HPDE6-E6E7 (cell line): ENCODE results near the gene NIN.

ENCODE experiments used
- DNase-seq: peaks from one replicate; pipeline ENCODE4 v3.0.0; 2011; ENCODE audit warnings: missing footprints; ENCODE audit errors: extremely low spot score

NIN gene

DNA sequence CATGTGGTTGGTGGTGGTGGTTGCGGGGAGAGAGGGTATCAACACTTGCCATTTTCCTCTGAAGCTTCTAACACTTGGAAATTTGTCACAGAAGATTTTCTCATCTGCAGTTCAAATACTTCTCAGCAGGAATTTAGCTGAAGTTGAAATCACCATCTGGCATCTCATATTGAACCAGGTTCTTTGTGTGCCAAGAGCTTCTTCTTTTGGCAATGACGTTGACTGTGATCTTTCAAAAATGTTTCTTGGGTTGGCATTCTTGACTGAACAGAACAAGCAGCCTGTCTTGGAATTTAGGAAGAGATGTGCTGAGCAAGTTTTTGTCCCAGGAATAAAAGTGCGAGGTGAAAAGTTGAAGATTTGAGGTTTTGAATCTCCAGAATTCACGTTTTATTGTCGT, 8.7 kb upstream of the NIN start:
- no peak for DNase-seq

DNA sequence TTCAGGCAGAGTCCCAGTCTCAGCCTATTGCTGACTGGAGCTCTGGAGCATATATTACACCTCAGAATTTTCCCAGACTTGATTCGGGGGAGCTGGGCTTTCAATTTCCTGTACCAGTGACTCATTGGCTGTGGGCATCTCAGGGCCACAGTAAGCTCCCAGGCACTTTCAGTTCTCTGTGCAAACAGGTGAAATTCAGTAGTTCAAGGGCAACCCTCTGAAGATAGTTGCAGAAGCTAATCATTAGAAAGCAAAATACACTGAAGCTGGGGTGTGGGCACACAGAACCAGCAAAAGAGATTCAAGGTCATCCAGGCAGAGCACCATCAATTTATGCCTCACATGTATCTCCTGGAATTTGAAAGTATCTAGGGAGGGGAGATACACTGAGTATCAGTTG, 8.1 kb upstream of the NIN start:
- DNase-seq, result no peak

DNA sequence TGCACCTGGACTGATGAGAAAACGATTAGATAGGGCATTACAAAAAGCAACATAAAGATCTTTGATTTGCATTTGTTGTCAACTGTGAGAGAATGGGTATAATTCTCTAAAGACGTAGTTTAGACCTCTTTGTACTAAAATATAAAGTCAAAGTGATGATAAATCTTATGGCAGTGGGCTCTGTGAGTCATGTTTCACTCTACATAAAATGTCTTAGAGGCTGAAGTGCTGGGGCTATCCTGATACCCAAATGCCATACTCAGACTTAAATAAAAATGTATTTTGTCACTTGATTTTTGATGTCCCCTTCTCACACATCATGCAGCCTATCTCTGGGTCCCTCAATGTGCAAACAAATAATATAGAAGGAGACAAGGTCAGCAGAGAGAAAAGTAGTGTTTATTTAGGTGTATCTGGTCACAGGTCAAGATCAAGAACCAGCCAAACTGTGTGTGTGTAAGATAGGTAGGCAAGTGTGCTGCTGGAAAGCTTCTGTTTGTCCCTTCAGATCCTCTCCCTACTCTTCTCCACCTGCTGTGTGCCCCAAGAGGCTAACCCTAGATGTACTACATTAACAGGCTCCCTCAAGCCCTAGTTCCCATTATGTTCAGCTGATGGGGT, 7.0 kb upstream of the NIN start:
- DNase-seq, result no peak

- DNase-seq, result no peak
Observed at GRCh38 chr14:50837271-50837670, 6.3 kb upstream of the NIN start.

- no peak for DNase-seq
Observed at GRCh38 chr14:50836515-50836914, 5.6 kb upstream of the NIN start.

DNA sequence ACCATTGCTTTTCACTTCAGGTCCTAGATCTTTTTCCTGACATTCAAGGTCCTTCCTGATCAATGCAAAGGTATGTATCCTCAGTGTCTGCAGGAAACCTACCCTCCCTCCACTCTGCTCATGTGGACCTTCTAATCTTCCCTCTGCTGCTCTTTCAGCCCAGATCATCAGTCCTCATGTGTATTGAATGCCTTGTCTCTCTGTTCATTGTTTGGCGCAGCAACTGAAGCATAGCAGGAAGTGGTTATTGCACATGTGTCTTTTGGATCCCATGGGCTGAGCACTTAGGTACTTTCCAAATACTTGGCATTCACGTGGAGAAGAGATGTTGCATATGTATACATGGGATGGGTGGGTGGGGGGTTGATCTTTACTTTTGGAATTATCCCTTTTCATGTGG, 4.3 kb upstream of the NIN start:
- DNase-seq, result no peak

DNA sequence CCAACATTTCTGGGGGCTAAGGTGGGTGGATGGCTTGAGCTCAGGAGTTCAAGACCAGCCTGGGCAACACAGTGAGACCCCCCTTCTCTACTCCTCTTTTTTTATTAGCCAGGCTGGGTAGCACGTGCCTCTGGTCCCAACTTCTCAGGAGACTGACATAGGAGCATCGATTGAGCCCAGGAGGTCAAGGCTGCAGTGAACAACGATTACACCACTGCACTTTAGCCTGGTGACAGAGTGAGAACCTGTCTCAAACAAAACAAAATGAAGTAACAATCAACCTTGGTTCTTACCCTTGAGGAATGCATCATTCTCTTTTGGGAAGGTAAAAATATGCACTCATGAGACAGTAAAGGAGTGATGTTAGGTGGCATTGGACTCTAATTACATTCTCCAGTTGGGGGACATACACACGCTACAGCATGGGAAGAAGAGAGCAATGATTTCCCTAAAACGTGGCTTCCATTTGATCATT, 3.9 kb upstream of the NIN start:
- DNase-seq, result no peak

- no peak for DNase-seq
Observed at GRCh38 chr14:50832935-50833630, 2.1 kb upstream of the NIN start.

DNA sequence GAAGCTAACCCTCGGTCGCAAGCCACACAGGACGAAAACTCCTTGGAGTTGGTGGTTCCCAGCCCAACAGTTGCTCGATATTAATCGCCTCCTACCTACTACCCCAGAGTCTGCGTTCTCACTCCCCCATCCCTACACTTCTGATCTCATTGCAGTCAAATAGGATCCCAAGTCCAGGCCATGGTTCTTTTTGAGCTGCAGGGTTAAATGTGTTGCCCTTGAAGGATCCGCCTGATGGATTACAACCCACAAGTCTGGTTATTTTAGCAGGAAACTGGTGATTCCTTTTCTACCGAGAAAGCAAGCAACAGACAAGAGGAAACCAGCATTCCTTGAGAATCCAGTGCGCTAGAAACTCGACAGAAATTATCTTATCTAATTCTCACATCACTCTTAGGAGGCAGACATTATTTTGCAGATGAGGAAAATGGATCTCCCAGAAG, 785 bp upstream of the NIN start:
- DNase-seq, result no peak

GRCh38 chr14:50830044-50830931, 674 bp downstream of the NIN start:
- DNase-seq, result no peak

DNA sequence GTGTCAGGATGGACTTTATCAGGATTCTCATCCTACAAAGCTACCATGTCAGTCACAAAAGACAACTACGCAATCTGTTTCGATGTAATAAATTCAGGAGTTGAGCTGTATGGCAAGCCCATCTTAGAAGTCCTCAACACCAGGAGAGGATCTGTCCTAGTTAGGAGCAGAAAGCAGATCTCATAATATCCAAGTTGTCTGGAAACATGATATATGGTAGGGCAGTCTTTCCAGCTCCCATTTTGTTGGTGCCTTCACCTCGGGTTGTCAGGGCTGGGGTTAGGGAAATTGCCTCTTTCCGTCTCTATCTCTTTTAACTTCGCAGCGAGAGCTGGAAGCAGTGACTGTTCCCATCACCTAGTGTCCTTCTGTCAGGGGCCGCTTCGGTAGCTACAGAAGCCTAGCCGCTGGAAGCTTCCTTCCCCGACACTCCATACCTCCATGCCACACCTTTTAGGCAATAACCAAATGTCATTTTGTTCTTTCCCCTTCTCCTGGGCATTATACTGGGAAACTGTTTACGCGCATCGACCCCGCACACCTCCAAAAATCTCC, 1.4 kb downstream of the NIN start:
- DNase-seq, result no peak

GRCh38 chr14:50828721-50829488, 2.1 kb downstream of the NIN start:
- DNase-seq, result no peak

DNA sequence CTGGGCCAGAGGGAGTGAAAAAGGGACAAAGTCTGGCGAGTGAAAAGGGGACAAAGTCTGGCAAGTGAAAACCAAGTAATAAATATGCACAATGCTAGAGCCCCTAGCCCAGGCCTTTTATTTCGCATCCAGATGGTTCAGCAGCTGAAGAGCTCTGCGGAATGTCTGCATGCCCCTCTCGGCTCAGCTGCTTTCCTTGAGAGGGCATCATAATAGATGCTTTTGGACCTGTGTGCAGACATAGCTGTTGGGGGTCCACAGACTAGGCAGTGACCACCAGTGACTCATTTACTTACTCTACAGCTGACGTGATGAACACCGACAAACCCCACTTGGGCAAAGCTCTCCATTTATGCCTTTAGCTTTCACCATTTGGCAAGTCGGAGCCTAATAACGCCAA, 4.3 kb downstream of the NIN start:
- no peak for DNase-seq

- DNase-seq, result no peak
Observed at GRCh38 chr14:50825307-50825706, 5.7 kb downstream of the NIN start.

DNA sequence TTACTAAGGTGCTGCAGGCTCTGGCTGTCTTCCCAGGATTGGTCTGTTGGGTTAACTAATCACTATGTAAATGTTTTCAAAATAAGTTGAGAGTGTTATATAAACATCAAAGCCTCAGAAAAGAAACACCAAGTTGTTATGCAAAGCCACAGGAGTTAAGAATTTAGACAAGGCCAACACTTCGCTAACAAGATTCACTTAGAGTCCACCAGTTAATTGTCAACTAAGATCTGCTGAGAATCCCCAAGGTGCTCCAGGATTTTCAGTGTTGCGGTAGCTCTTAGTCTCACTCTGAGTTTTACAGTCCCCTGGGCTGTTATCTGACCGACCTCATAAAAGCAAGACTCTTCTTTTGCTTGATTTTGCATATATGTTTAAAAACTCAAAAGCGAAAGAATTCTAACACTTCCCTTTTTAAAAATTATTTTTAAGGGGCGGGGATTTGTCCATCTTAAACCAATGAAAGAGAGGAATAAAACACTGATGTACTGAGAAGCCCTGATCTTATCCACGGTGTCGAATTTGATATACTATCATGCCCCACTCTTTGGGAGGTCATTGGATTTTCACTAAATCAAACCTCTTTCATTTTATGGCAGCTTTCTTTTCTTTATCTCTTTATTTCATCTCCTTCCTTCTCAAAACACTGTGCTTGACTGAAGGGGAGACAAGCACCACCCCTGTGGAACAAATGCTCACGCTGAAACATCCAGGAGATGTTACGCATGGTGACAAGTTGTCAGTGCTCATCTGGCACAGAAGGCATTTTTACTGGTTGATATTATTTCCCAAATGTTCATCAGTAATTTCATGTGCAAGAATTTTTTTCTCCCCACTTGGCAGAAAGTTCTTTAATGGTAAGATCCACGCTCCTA, 7.0 kb downstream of the NIN start:
- no peak for DNase-seq

- no peak for DNase-seq
Observed at GRCh38 chr14:50823051-50823761, 7.8 kb downstream of the NIN start.

DNA sequence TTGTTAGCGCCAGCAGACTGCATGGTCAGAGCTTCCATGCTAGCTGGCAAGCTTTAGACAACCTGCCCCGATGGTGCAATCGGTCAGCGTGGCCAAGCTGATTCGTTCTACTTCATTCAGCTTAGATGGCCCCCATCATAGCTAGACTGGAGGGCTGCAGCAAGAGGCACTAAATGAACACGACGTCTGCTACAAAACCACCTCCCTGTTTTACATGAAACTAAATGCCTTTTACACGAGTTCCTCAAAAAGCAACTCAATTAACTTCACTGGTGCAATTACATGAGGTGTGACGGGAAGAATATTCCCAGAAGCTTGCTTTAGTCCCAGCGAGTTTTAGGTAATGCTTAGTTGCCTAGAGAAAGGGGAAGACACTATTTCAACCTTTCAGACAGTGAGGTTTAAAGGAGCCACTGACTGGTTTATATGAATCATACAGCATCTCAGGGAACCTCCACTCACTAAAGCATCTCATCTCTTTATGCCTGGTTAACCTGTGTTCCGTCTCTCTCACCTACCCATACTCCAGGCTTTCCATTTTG, 8.4 kb downstream of the NIN start:
- no peak for DNase-seq

DNA sequence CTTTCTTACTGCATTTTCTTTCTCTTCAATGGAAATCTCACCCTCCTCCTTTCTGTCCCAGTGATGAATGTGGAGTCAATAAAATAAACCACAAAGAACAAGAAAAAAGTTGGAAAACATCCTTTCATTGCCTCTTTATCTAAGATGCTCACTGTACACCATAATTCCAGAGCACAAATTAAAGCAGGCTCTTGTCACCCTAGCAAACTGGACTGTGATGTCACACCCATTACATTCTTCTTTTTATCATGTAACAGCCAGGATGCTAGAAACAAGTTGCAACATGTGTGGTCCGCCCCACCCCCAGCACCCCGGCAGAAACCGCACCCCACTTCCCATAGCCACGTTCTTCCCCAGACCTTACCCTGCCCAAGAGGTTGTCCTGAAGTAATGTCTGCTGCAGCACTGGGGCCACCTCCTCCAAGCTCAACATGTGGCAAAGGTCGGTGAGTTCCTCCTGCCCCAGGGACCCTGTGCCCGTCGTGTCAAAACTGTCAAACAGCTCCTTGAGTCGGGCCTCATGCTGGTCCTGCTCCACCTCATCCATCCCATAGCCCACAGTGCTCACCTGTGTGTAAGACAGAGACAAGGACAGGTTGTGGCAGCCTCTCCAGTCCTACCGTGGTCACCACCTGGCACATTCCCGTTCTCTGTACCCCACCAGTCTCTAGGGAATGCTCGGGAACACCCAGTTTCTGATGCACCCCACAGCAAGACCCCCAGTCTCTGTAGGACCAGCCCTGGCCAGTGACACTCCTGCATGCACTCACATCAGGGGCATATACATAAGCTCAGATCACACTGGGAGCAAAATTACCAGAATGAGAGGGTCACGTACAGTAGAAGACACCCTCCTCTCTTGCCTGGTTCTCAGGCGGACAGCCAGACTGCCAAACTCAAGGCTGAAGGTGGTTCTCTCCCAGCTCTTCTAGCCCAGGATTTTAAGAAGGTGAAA, 9.2 kb downstream of the NIN start:
- no peak for DNase-seq
